ENCODE data around the gene SELENOF.

The SELENOF gene

GRCh38 chr1:86913896-86914600 is at the start of gene SELENOF:
Gene SELENOF, minus strand, starts transcription at chr1:86914126. Its CDS starts 15 bp downstream, at chr1:86914111.
- DNase-seq (ENCODE audit: low read depth in 3 of 3), result peak; percentile 97 to 99 (median 97)

- no peak for DNase-seq (ENCODE audit: low read depth in 3 of 3)
Observed at GRCh38 chr1:86960548-86960947, 46.6 kb upstream of the SELENOF start.

- no peak for DNase-seq (ENCODE audit: low read depth in 3 of 3)
Observed at GRCh38 chr1:86957221-86957620, 43.3 kb upstream of the SELENOF start.

GRCh38 chr1:86956221-86956620 is 42.3 kb upstream of the SELENOF start:
- no peak for DNase-seq (ENCODE audit: low read depth in 3 of 3)

GRCh38 chr1:86955678-86956077 is 41.8 kb upstream of the SELENOF start:
- DNase-seq (ENCODE audit: low read depth in 3 of 3), result no peak

GRCh38 chr1:86953167-86953566 is 39.2 kb upstream of the SELENOF start:
- DNase-seq (ENCODE audit: low read depth in 3 of 3), result no peak

GRCh38 chr1:86951430-86951829 is 37.5 kb upstream of the SELENOF start:
- no peak for DNase-seq (ENCODE audit: low read depth in 3 of 3)

- no peak for DNase-seq (ENCODE audit: low read depth in 3 of 3)
Observed at GRCh38 chr1:86950712-86951419, 36.9 kb upstream of the SELENOF start.

GRCh38 chr1:86948212-86948611 is 34.3 kb upstream of the SELENOF start:
- no peak for DNase-seq (ENCODE audit: low read depth in 3 of 3)

- DNase-seq (ENCODE audit: low read depth in 3 of 3), result no peak
Observed at GRCh38 chr1:86942743-86943142, 28.8 kb upstream of the SELENOF start.

- DNase-seq (ENCODE audit: low read depth in 3 of 3), result no peak
Observed at GRCh38 chr1:86942042-86942441, 28.1 kb upstream of the SELENOF start.

- no peak for DNase-seq (ENCODE audit: low read depth in 3 of 3)
Observed at GRCh38 chr1:86940599-86940998, 26.7 kb upstream of the SELENOF start.

GRCh38 chr1:86939406-86939805 is 25.5 kb upstream of the SELENOF start:
- DNase-seq (ENCODE audit: low read depth in 3 of 3), result no peak

GRCh38 chr1:86938855-86939254 is 24.9 kb upstream of the SELENOF start:
- DNase-seq (ENCODE audit: low read depth in 3 of 3), result no peak

- no peak for DNase-seq (ENCODE audit: low read depth in 3 of 3)
Observed at GRCh38 chr1:86938450-86938849, 24.5 kb upstream of the SELENOF start.

GRCh38 chr1:86933562-86934377 is 19.8 kb upstream of the SELENOF start:
- no peak for DNase-seq (ENCODE audit: low read depth in 3 of 3)

- no peak for DNase-seq (ENCODE audit: low read depth in 3 of 3)
Observed at GRCh38 chr1:86933051-86933450, 19.1 kb upstream of the SELENOF start.

- no peak for DNase-seq (ENCODE audit: low read depth in 3 of 3)
Observed at GRCh38 chr1:86928819-86929218, 14.9 kb upstream of the SELENOF start.

GRCh38 chr1:86926883-86927282 is 13.0 kb upstream of the SELENOF start:
- no peak for DNase-seq (ENCODE audit: low read depth in 3 of 3)

GRCh38 chr1:86925742-86926141 is 11.8 kb upstream of the SELENOF start:
- no peak for DNase-seq (ENCODE audit: low read depth in 3 of 3)

GRCh38 chr1:86924324-86924960 is 10.5 kb upstream of the SELENOF start:
- no peak for DNase-seq (ENCODE audit: low read depth in 3 of 3)

- no peak for DNase-seq (ENCODE audit: low read depth in 3 of 3)
Observed at GRCh38 chr1:86922445-86922844, 8.5 kb upstream of the SELENOF start.
